ENCODE measurements around the gene NRIP3. TPM values are rescaled to one million over a fixed set of nuclear protein-coding genes. Genes with fewer than 3 reads are reported as not detected.

The NRIP3 gene
- total and polyA plus RNA-seq, 9 of the 15 experiments (the other 6 are each of a cell fraction or from before 2014, with no cell fraction given), result 4.4 to 18.7 (median 11.6) TPM

DNA sequence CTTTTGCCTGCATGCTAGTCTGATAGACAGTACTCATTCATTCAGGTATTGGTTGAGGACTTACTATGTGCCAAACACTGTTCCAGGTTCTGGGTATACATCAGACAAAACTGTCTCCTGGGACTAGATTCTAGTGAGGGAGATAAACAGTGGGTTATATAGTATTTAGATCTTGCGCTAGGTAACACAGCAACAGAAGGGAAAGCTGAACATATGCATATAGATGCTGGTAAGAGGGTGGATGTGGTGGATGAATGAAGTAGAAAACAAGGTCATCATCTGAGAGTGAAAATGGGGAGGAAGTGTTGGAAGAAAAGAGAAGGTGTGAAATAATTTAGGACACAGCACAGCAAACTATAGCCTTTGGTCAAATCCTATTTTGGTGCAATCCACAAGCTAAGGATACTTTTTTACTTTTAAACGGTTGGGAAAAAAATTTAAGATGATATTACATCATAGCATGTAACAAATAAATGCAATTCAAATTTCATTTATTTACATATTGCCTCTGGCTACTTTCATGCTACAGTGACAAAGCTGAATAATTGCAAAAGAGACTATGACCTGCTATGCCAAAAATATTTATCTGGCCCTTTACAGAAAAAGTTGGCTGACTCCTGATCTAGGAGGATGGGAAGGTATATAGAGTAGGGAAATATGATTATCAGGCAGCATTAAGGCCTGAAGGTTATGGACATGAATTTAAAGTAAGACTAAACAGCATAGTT lies 32.4 kb downstream of the NRIP3 start:
- ATAC-seq (no peak), FAIRE-seq (no peak), DNase-seq (ENCODE audit: extremely low read depth in 1 of 4, low spot score in 3 of 4) (no peak)
- ChIA-PET POLR2A (interaction anchor here (1.2 kb wide), 1 partner anchor 11 kb away, joined by 3 read pairs; no protein-coding TSS in a partner anchor), CTCF (ENCODE audit: low intra/inter-chr PET ratio) (no interaction called here)
- no peaks in the 10 kb centered on the region for H3K9me1 ChIP-seq (ENCODE audit: control insufficient read depth, insufficient read depth, low read length)
- no peaks in the 10 kb centered on the region for H4K20me1 ChIP-seq (replicated peaks; ENCODE audit: control insufficient read depth, insufficient read depth, low read length)
- H3K9ac ChIP-seq (ENCODE audit: insufficient read depth in 1 of 2, low read depth in 2 of 2, low read length in 2 of 2), result no peak overlapping the region
- no TSS peak for BruUV-seq (replicated peaks)
- H3K9me3 ChIP-seq (replicated peaks; ENCODE audit: control insufficient read depth, insufficient read depth, low read depth, low read length), result no peaks in the 10 kb centered on the region
- H3K4me1 ChIP-seq (replicated peaks in 1 of 2; ENCODE audit: control insufficient read depth in 2 of 2, insufficient read depth in 2 of 2, low read length in 2 of 2), result peaks cover 0 to 10% of the 10 kb centered on the region in 2 experiments; a peak in 3 of 5 replicates
- in situ Hi-C loops (cut with MboI), result no loop called here
- H3K4me3 ChIP-seq, result no peak overlapping the region
- no peaks in the 10 kb centered on the region for H3K79me2 ChIP-seq (ENCODE audit: control insufficient read depth, insufficient read depth, low read length)
- no peaks in the 10 kb centered on the region for H3K36me3 ChIP-seq (ENCODE audit: control insufficient read depth, insufficient read depth, low read length)
- no peak overlapping the region for H2AFZ ChIP-seq (ENCODE audit: low read depth, low read length)
- TF ChIP-seq ZBTB17 (CRISPR knock-in tag; IDR thresholded peaks at IDR 0.05) (no peak), CEBPG (CRISPR knock-in tag; IDR thresholded peaks at IDR 0.05) (no peak), CEBPG (tag; conservative IDR thresholded peaks at IDR 0.05 in 1 of 2, IDR thresholded peaks at IDR 0.05 in 1 of 2) (0 out of 4 replicates have a peak, but pooled peaks of 1 of the 2 experiments have one; percentile 29)
- 50% methylated on average over 2 of the region's 2 CpGs for WGBS (ENCODE audit: insufficient coverage, low coverage, missing lambda C conversion rate)
- no peak overlapping the region for H3K27ac ChIP-seq (ENCODE audit: extremely low read depth, low read depth, low read length)
- intact Hi-C loops (cut with micrococcal nuclease), result no loop called here
- no peak overlapping the region; the same call in 1 of the 2 replicates for H3K4me2 ChIP-seq (ENCODE audit: insufficient read depth, low read length)
- H3K27me3 ChIP-seq (ENCODE audit: control insufficient read depth in 2 of 2, insufficient read depth in 2 of 2, low read length in 2 of 2), result no peaks in the 10 kb centered on the region

DNA sequence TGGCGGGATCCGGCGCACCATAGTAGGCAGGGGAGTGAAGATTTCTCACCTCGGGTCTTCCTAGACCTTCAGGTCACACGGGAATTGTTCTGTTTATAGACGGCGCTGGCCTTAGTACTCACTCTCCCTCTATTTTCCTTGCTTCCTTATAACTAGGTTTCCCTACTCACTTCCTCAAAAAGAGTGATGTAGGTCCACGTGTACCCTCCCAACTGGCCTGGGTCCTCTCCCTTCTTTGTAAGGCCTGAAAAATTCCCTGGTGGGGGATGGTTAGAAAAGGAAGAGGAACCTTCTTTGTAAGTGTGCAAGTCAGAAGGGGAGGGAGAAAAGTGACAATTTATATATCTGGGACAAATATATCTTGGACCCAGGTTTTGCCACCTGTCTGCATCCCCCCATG lies 36.6 kb downstream of the NRIP3 start:
- no peaks in the 10 kb centered on the region for H3K9me1 ChIP-seq (ENCODE audit: control insufficient read depth, insufficient read depth, low read length)
- no peaks in the 10 kb centered on the region for H3K36me3 ChIP-seq (ENCODE audit: control insufficient read depth, insufficient read depth, low read length)
- no peak for FAIRE-seq
- H3K79me2 ChIP-seq (ENCODE audit: control insufficient read depth, insufficient read depth, low read length), result peaks cover 28% of the 10 kb centered on the region
- no peak overlapping the region for H3K4me3 ChIP-seq
- no peaks in the 10 kb centered on the region for H3K9me3 ChIP-seq (replicated peaks; ENCODE audit: control insufficient read depth, insufficient read depth, low read depth, low read length)
- ChIA-PET CTCF (ENCODE audit: low intra/inter-chr PET ratio) (no interaction called here), POLR2A (interaction anchor here (1.3 kb wide), 1 partner anchor 21 kb away, joined by 3 read pairs; no protein-coding TSS in a partner anchor)
- H4K20me1 ChIP-seq (replicated peaks; ENCODE audit: control insufficient read depth, insufficient read depth, low read length), result no peaks in the 10 kb centered on the region
- no peak for ATAC-seq
- no TSS peak for BruUV-seq (replicated peaks)
- no peak for DNase-seq (ENCODE audit: extremely low read depth in 1 of 4, low spot score in 3 of 4)
- no peaks in the 10 kb centered on the region for H3K27me3 ChIP-seq (ENCODE audit: control insufficient read depth in 2 of 2, insufficient read depth in 2 of 2, low read length in 2 of 2)
- H3K9ac ChIP-seq (ENCODE audit: insufficient read depth in 1 of 2, low read depth in 2 of 2, low read length in 2 of 2), result no peak overlapping the region
- peaks cover 20 to 22% of the 10 kb centered on the region in 2 experiments; a peak in 4 of 5 replicates for H3K4me1 ChIP-seq (replicated peaks in 1 of 2; ENCODE audit: control insufficient read depth in 2 of 2, insufficient read depth in 2 of 2, low read length in 2 of 2)
- in situ Hi-C loops (cut with MboI), result no loop called here
- no peak overlapping the region for H3K27ac ChIP-seq (ENCODE audit: extremely low read depth, low read depth, low read length)
- 65% methylated on average over 8 of the region's 8 CpGs for WGBS (ENCODE audit: insufficient coverage, low coverage, missing lambda C conversion rate)
- intact Hi-C loops (cut with micrococcal nuclease), result no loop called here
- no peak overlapping the region for H3K4me2 ChIP-seq (ENCODE audit: insufficient read depth, low read length)
- no peak overlapping the region for H2AFZ ChIP-seq (ENCODE audit: low read depth, low read length)
- peak; percentile 54; the same call in 1 of the 2 replicates for TF ChIP-seq SPI1 (IDR thresholded peaks at IDR 0.05; ENCODE audit: borderline replicate concordance, low read depth, low read length)
- TF ChIP-seq ZNF324 (CRISPR knock-in tag; IDR thresholded peaks at IDR 0.05), result no peak

Data from K562 (cell line).